ENCODE measurements around the gene TMEM222.

GRCh38 chr1:27292106-27292505 is 29.9 kb upstream of the TMEM222 start:
- TF ChIP-seq CTCF (IDR thresholded peaks at IDR 0.05): no peak
- no peak for TF ChIP-seq EZH2 (IDR thresholded peaks at IDR 0.05)
- TF ChIP-seq EZH2phosphoT487 (IDR thresholded peaks at IDR 0.05): no peak
